BE2C (cell line): Measurements from ENCODE around the gene OR6C75.
A peak's percentile ranks its signal among the peaks of the same experiment; 100 is the strongest.
"Not testable (repeated sequence)": the region's sequence is repeated elsewhere in the genome, so short reads cannot be mapped to it uniquely, and the experiment has no call there.

Source experiments
- DNase-seq: peaks from one replicate; pipeline ENCODE4 v3.0.0-alpha.2; 2020
- H3K27me3 ChIP-seq: fragments of 250-450 bp; sonication (Bioruptor Pico); 2 replicates; pipeline ENCODE4 v1.5.1; 2020; ENCODE audit warnings: mild to moderate bottlenecking
- H3K36me3 ChIP-seq: fragments of 250-450 bp; sonication (Bioruptor Pico); 2 replicates; pipeline ENCODE4 v1.5.1; 2020; ENCODE audit warnings: mild to moderate bottlenecking
- H3K4me1 ChIP-seq: fragments of 250-450 bp; sonication (Bioruptor Pico); 2 replicates; pipeline ENCODE4 v1.5.1; 2020
- H3K4me3 ChIP-seq: 2 replicates; pipeline ENCODE4 v1.5.1; 2011; ENCODE audit warnings: low read depth, low read length
- H3K9me3 ChIP-seq: fragments of 250-450 bp; sonication (Bioruptor Pico); 2 replicates; pipeline ENCODE4 v1.5.1; 2020
- TF ChIP-seq, protein P1 (sequence below): IDR thresholded peaks from 2 replicates; pipeline ENCODE4 v1.5.1; 2012; ENCODE audit warnings: mild to moderate bottlenecking, low read depth, low read length

The OR6C75 gene

DNA sequence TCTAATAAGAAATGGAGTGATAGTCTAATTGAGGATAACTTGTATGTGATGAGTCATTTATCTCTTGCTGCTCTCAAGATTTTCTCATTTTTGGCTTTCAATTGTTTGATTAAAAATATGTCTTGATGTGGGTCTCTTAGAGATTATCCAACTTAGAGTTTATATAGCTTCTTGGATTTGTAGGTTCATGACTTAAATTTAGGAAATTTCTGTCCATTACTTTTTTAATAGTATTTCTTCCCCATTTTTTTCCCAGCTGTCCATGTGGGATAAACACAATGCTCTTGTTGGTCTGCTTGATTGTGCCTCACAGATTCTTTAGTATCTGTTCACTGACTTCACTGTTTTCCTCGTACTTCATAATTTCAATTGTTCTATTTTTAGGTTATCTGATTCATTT lies 45.1 kb downstream of the OR6C75 start:
- no peak overlapping the region for H3K4me3 ChIP-seq
- H3K27me3 ChIP-seq, result no peaks in the 10 kb centered on the region
- no peaks in the 10 kb centered on the region for H3K4me1 ChIP-seq
- TF ChIP-seq, protein P1, sequence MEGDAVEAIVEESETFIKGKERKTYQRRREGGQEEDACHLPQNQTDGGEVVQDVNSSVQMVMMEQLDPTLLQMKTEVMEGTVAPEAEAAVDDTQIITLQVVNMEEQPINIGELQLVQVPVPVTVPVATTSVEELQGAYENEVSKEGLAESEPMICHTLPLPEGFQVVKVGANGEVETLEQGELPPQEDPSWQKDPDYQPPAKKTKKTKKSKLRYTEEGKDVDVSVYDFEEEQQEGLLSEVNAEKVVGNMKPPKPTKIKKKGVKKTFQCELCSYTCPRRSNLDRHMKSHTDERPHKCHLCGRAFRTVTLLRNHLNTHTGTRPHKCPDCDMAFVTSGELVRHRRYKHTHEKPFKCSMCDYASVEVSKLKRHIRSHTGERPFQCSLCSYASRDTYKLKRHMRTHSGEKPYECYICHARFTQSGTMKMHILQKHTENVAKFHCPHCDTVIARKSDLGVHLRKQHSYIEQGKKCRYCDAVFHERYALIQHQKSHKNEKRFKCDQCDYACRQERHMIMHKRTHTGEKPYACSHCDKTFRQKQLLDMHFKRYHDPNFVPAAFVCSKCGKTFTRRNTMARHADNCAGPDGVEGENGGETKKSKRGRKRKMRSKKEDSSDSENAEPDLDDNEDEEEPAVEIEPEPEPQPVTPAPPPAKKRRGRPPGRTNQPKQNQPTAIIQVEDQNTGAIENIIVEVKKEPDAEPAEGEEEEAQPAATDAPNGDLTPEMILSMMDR, result no peak
- no peaks in the 10 kb centered on the region for H3K9me3 ChIP-seq
- DNase-seq, result no peak
- H3K36me3 ChIP-seq, result no peaks in the 10 kb centered on the region

DNA sequence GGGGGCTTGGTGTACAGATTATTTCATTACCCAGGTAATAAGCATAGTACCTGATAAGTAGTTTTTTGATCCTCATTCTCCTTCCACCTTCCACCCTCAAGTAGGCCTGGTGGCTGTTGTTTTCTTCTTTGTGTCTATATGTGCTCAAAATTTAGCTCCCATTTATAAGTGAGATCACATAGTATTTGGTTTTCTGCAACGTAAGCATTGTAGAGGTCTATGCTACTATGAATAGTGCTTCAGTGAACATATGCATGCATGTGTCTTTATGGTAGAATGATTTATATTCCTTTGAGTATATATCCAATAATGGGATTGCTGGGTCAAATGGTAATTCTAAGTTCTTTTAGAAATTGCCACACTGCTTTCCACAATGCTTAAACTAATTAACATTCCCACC lies 46.4 kb downstream of the OR6C75 start:
- not testable (repeated sequence) for DNase-seq, H3K4me1 ChIP-seq, H3K27me3 ChIP-seq, H3K4me3 ChIP-seq, H3K9me3 ChIP-seq, H3K36me3 ChIP-seq

DNA sequence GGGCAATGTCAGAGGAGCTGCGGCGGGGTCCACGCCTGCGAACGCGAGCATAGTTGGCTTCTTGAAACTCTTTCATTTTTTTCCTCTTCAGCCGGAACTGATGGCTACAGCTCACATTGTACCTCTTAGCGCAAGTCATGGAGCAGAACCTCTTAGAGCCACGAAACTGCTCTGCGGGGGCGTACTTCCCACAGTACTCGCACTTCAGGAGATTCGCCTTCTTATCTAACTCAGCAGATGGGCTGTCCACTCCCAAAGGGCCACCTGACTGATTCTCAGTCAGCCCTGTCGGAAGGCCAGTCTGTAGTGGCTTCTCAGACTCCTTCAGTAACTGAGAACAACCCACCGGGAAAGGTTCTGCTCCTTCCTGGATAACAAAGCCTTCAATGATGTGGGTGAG lies 49.4 kb downstream of the OR6C75 start:
- H3K27me3 ChIP-seq, H3K4me3 ChIP-seq, DNase-seq, H3K36me3 ChIP-seq, H3K9me3 ChIP-seq, H3K4me1 ChIP-seq: not testable (repeated sequence)

DNA sequence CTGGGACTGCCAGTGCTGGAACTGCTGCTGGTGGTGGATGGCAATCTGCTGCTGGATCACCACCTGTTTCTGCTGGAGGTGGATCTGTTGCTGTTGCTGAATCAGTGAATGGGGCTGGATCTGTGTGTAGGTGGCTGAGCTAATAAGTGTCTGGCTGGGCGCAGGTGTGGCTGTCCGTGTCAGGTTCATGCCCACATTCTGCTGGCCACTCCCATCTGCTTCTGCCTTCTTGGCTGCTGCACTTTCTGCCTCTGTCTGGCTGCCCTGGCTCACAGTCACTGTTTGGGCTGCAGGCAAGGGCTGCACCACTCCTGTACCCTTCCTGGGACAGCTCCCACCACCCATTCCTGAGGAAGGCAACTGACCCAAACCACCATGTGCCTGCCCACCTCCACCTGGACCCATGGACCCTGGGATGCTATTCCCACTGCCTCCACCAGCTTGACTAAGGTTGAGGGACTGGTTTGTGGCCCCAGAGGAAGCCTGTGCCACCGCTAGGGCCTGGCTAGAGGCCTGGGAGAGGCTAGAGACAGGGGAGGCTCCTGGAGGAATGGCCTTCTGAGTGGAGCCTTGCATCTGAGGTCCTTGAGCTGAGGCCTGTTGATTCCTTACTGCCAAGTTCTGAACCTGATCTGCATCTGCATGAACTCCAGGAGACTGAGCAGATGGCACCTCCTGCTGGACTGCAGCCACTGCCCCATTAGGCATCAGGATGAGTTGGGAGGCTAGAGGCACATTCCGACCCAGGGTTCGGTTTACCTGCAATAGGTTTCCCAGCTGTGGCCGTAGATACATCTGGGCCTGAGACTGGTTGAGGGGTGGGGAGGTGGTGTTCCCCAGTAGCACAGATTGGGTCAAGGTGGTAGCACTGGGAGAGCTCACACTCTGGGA lies 51.0 kb downstream of the OR6C75 start:
- H3K4me1 ChIP-seq, H3K36me3 ChIP-seq, DNase-seq, H3K4me3 ChIP-seq, H3K27me3 ChIP-seq, H3K9me3 ChIP-seq: not testable (repeated sequence)

DNA sequence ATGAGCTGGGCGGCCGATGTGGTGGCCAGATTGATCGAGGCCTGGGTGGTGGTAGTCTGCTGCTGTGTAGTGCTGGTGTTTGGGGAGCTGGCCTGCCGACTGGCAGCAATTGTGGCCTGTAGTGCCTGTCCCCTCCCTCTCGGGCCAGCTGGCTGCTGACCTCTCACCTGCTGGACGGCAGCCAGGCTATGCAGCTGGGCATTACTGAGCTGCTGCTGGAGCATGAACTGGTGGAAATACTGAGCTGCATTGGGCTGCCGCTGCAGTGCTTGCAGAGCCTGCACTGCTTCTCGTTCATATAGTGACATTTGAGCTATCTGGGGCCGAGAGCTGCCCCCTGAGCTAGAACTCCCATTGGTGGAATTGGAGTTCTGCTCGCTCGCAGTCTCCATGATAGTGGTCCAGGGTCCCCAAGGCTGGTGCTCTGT lies 51.6 kb downstream of the OR6C75 start:
- not testable (repeated sequence) for DNase-seq, H3K36me3 ChIP-seq, H3K4me3 ChIP-seq, H3K4me1 ChIP-seq, H3K9me3 ChIP-seq, H3K27me3 ChIP-seq

DNA sequence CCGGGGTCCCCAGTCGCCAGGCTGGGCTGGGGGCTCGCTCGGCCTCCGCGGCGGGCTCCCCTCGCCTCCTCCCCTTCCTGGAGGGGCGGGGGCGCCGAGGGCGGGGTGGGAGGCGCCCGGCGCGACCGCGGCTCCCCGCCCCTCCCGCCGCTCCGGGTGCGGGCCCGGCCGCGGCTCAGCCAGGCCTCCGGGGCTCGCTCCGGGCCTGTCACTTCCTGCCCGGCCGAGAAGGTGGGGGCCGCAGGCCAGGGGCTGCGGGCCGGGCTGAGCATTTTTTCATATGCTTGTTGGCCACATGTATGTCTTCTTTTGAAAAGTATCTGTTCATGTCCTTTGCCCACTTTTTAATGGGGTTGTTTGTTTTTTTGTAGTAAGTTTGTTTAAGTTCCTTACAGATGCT lies 52.1 kb downstream of the OR6C75 start:
- not testable (repeated sequence) for DNase-seq, H3K27me3 ChIP-seq, H3K9me3 ChIP-seq, H3K4me1 ChIP-seq, H3K36me3 ChIP-seq
- H3K4me3 ChIP-seq, result peak overlapping the region; percentile 20; the same call in 1 of the 2 replicates

DNA sequence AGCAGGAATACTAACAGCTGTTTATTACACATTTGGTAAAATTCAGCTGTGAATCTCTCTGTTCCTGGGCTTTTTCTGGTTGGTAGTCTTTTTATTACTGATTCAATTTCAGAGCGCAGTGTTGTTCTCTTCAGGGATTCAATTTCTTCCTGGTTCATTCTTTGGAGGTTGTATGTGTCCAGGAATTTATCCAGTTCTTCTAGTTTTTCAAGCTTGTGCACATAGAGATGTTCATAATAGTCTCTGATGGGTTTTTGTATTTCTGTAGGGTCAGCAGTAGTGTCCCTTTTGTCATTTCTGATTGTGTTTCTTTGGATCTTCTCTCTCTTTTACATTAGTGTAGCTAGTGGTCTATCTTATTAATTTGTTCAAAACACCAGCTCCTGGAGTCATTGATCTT lies 54.2 kb downstream of the OR6C75 start:
- TF ChIP-seq, protein P1, result no peak
- Histone ChIP-seq H3K9me3 (no peaks in the 10 kb centered on the region), H3K36me3 (no peaks in the 10 kb centered on the region), H3K27me3 (peaks cover 5% of the 10 kb centered on the region; the same call in 1 of the 2 replicates), H3K4me1 (no peaks in the 10 kb centered on the region), H3K4me3 (no peak overlapping the region)
- no peak for DNase-seq
